GM12891 (cell line): ENCODE results near the gene CA12.

Experiments
- DNase-seq: peaks from one replicate; pipeline ENCODE4 v3.0.0; 2011; ENCODE audit warnings: low spot score; ENCODE audit not compliant: insufficient read length
- FAIRE-seq: peaks from 2 replicates; lab custom pipeline; 2011; peaks lifted over from hg19 to GRCh38; lab: Jason Lieb, UNC
- PAX5 ChIP-seq: IDR thresholded peaks from 2 replicates; pipeline ENCODE4 v1.6.1; 2011; ENCODE audit warnings: low read length, moderate library complexity, mild to moderate bottlenecking; ENCODE audit not compliant: insufficient read depth, severe bottlenecking
- POLR2A ChIP-seq: IDR thresholded peaks from 2 replicates; pipeline ENCODE4 v1.6.1; 2011; ENCODE audit warnings: low read depth, low read length, control low read depth
- POLR2AphosphoS5 ChIP-seq: IDR thresholded peaks from 2 replicates; pipeline ENCODE4 v1.6.1; 2011; ENCODE audit warnings: low read depth, low read length, control low read depth
- POU2F2 ChIP-seq: IDR thresholded peaks from 2 replicates; pipeline ENCODE4 v1.6.1; 2011; ENCODE audit warnings: low read depth, mild to moderate bottlenecking, control low read depth, low read length, moderate library complexity
- SPI1 ChIP-seq: IDR thresholded peaks from 2 replicates; pipeline ENCODE4 v1.6.1; 2011; ENCODE audit warnings: low read depth, low read length, control low read depth
- TAF1 ChIP-seq: IDR thresholded peaks from 2 replicates; pipeline ENCODE4 v1.6.1; 2011; ENCODE audit warnings: low read depth, low read length, control low read depth

Gene CA12

DNA sequence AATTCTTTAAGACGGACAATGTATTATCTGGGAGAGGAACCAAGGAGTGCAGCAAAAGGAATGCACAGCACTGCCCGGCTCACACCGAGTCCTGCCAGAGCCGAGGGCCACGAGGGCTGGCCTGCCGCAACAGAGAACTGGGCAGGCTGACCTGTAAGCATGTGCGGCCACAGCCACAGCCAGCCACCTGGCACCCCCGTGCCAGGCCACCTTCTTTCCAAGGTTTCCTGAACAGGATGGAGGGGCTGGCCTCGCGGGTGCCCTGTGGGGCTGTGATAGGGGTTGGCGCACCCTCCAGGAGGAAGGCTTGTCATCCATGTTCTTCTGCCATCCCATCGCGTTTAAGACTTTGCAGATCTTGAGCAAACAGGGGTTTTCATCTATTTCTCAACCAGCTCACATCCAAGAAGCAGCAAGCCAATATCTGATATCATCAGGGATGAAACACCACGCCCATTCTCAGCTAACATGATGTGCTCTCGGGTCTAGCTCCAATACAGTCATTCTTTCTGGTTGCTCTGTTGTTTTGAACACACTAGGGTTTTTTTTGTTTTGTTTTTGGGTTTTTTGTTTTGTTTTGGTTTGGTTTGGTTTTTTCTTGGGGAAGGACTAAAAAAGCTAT is 10.2 kb downstream of the CA12 start:
- DNase-seq (no peak), FAIRE-seq (no peak)
- TF ChIP-seq POLR2AphosphoS5 (no peak), POU2F2 (no peak), SPI1 (no peak), POLR2A (no peak), PAX5 (no peak), TAF1 (no peak)

DNA sequence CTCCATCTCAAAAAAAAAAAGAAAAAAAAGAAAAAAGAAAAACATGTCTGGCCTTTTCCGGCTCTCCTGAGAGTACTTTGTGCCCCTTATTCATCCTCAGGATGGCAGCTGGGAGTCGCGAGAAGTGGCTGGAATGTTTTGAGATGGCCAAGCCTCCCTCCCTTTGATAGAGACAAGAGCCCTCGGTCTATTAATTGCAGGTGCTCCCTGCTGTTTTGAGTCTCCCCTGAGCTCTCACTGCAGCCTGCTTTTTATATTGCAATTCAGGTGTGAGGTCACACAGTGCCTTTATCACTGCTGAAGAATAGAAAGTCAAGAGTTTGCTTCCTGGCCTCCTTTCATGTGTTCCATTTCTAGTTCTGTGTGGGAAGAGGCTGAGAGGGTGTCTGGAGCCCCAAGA is 10.9 kb downstream of the CA12 start:
- TF ChIP-seq POU2F2 (no peak), POLR2AphosphoS5 (no peak), SPI1 (no peak), POLR2A (no peak), PAX5 (no peak), TAF1 (no peak)
- no peak for FAIRE-seq
- DNase-seq, result no peak

DNA sequence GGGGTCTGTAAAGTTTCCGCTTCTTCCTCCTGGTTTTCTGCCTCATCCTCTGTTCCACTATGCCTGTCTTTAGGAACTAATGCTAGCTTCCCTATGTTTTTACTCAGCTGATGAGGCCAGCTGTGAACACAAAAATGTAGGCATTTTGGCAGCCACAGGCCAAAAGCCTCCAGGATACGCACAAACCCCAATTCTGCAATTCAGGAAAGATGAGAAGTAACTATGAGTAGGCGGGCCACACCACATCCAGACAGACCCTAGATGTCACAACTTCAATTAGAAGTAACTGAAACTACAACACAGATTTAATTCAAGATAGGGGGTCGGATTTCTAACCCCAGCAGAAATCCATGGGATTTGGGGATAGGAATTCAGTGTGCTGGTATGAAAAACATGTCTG is 11.9 kb downstream of the CA12 start:
- FAIRE-seq (no peak), DNase-seq (no peak)
- no peak for TF ChIP-seq PAX5
- no peak for TF ChIP-seq SPI1
- TF ChIP-seq POLR2AphosphoS5, result no peak
- no peak for TF ChIP-seq POLR2A
- no peak for TF ChIP-seq POU2F2
- TF ChIP-seq TAF1, result no peak

DNA sequence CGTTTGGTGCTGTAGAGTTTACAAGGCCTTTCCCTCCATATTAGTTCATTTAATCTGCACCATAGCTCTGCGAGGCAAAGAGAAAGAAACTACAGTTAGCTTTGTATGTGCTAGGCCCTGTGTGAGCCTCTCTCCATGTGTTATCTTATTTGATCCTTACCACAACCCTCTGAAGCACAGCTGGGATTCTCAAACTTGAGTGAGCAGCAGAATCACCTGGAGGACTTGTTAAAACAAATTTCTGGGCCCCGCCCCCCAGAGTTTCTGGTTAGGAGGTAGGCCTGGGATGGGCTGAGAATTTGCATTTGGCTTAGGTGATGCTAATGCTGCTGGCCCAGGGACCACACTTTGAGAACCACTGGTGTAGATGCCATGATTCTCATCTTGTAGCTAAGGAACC is 12.3 kb downstream of the CA12 start:
- TF ChIP-seq POLR2A, result no peak
- no peak for TF ChIP-seq PAX5
- no peak for TF ChIP-seq POLR2AphosphoS5
- no peak for TF ChIP-seq TAF1
- no peak for TF ChIP-seq POU2F2
- DNase-seq (no peak), FAIRE-seq (no peak)

DNA sequence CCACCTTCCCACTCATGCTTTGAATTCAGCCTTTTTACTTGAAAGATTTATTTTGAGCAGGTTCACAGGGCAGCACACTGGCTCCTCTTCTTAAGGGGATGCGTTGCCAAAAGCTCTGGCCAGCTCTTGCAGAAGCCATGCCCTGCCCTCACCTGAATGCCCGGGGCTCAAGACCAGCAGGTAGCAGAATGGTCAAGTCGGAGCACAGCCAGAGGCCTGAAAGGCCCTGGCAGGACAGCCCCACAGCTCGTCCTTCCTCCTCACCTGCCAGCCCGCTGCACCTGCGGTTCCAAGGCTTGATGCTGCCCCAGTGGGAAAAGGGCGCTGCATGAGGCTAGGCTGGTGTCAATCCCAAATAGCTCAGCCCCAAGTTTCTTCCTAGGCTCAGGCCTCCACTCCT is 13.1 kb downstream of the CA12 start:
- FAIRE-seq, result no peak

DNA sequence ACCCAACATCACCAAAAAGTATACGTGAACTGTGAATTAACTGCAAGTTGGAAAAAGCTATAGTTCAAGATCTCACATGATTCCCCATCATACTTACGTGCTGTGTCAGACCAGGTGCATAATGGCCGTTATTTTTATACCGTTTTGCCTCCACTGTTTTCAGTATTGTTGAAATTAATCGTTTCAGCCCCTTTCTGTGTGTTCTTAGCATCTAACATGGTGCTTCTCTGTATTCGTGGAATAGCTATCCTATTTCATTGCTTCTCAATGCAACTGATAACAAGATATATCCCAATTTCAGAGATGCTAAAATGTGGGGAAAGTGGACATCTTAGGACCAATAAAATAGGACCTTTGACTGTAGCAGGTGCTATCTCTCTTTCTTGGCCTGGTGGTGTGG is 13.7 kb downstream of the CA12 start:
- DNase-seq (no peak), FAIRE-seq (no peak)
- no peak for TF ChIP-seq POU2F2
- TF ChIP-seq TAF1, result no peak
- no peak for TF ChIP-seq POLR2AphosphoS5
- no peak for TF ChIP-seq SPI1
- TF ChIP-seq PAX5, result no peak
- TF ChIP-seq POLR2A, result no peak

More for the DNA sequence above, 13.1 kb downstream of the CA12 start:
- no peak for DNase-seq
- TF ChIP-seq POU2F2 (no peak), PAX5 (no peak), TAF1 (no peak), POLR2AphosphoS5 (no peak)

DNA sequence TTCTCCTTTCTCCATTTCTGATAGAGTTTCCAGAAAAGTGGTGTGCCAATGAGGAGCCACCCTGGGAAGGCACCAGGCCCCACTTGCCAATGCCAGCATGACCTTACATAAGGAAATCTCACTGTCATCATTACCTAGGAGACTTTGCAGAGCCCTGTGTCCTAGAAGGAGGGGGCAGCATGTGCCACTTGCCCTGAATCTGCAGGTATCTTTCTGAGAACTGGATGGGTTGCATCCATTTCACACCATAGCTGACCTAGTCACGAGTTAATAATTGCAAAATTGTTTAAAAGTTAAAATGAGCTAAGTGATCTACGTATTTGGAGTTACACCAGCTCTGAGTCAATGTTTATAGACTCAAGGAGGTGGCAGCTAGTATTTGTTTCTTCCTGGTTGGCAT is 14.3 kb downstream of the CA12 start:
- TF ChIP-seq TAF1 (no peak), POLR2AphosphoS5 (no peak), SPI1 (no peak), PAX5 (no peak), POU2F2 (no peak), POLR2A (no peak)
- DNase-seq (no peak), FAIRE-seq (no peak)

DNA sequence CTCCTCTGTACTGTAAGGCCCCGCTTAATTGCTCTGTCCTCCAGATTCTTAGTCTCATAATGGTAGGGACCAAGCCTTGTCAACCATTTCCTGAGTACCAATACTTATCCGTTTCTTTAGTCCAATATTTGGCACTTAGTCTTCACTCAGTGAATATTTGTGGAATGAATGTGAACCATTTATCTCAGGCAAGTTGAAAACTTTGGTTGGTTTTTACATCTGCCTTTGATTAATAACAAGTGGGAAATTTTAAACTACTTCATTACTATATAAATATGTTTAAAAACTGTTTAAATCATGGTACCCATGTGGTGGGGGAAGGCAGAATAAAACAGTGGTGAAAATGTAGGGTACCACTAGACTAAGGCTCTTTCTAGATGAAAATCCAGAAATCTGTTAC is 15.2 kb downstream of the CA12 start:
- no peak for TF ChIP-seq TAF1
- no peak for TF ChIP-seq POLR2AphosphoS5
- no peak for TF ChIP-seq POLR2A
- no peak for TF ChIP-seq PAX5
- TF ChIP-seq POU2F2, result no peak
- no peak for TF ChIP-seq SPI1
- DNase-seq (no peak), FAIRE-seq (no peak)

DNA sequence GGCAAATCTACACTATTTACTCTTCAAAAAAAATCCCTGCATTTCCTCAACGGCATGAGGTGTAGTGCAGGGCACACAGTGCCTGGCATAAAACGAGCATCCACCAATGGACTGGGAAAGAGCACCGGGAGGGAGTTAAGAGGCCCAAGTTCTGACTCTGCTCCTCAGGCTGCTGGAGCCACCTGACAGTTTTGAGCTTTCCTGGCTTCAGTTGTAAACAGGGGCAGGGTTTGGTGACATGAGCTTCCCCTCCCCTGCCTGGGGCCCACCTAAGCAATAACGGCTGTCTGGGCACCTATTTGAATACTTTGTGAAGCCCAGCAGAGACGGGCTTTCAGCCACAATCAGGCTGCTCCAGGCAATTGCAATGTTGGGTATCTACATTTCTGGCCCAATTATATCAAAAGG is 16.4 kb downstream of the CA12 start:
- TF ChIP-seq PAX5 (no peak), POU2F2 (no peak), POLR2A (no peak)
- DNase-seq (no peak), FAIRE-seq (no peak)
